Measurements from ENCODE around the gene BSPRY. TPM values are rescaled to one million over a fixed set of nuclear protein-coding genes. Genes with fewer than 3 reads are reported as not detected.

The BSPRY gene
- total RNA-seq, 1 experiment from 2014 or later = 6.4 TPM

GRCh38 chr9:113401027-113401792 is 51.9 kb downstream of the BSPRY start, which contains the start of gene ALAD:
ALAD (minus strand) TSS chr9:113401284; CDS start chr9:113393559, 7,725 bp downstream.
- peaks cover 14% of the 10 kb centered on the region for H3K4me1 Mint-ChIP-seq
- peak; percentile 100 for DNase-seq (ENCODE audit: low spot score)
- no peaks in the 10 kb centered on the region for H3K9me3 Mint-ChIP-seq
- peak; percentile 97 for ATAC-seq
- peak within 1 kb of the TSS; percentile 91 for H3K27ac Mint-ChIP-seq
- H3K36me3 Mint-ChIP-seq = no peaks in the 10 kb centered on the region
- CTCF ChIA-PET = interaction anchor here (0.5 to 2.4 kb wide), 24 partner anchors 8 to 266 kb away, joined by 3 to 12 read pairs (median 4); partner anchors contain the start of genes BSPRY, C9orf43, CDC26 and FKBP15
- H3K27me3 Mint-ChIP-seq (ENCODE audit: low read depth) = no peaks in the 10 kb centered on the region
- H3K4me3 Mint-ChIP-seq = peak within 1 kb of the TSS; percentile 85
- POLR2A ChIA-PET = interaction anchor here (0.7 kb wide), 1 partner anchor 61 kb away, joined by 3 read pairs; the partner anchor contains the start of gene WDR31
- TF ChIP-seq TP53 (CRISPR knock-in tag; IDR thresholded peaks at IDR 0.05) = peak; percentile 63; the same call in 1 of the 2 replicates
- 0 out of 2 replicates have a peak, but pooled peaks have one; percentile 73 for TF ChIP-seq ETV6 (CRISPR knock-in tag; IDR thresholded peaks at IDR 0.05)
- peak; percentile 74 for TF ChIP-seq FOXK1 (CRISPR knock-in tag; IDR thresholded peaks at IDR 0.05)
- TF ChIP-seq HMGXB4 (CRISPR knock-in tag; IDR thresholded peaks at IDR 0.05) = peak; percentile 88
- TF ChIP-seq PRDM15 (CRISPR knock-in tag; IDR thresholded peaks at IDR 0.05) = no peak
- TF ChIP-seq SMAD3 (CRISPR knock-in tag; IDR thresholded peaks at IDR 0.05; ENCODE audit: borderline replicate concordance) = no peak
- no peak for TF ChIP-seq E2F1 (CRISPR knock-in tag; IDR thresholded peaks at IDR 0.05)
- no peak for TF ChIP-seq ZNF317 (CRISPR knock-in tag; IDR thresholded peaks at IDR 0.05; ENCODE audit: borderline replicate concordance, low read depth)
- peak; percentile 52; the same call in 1 of the 2 replicates for TF ChIP-seq FOXP1 (CRISPR knock-in tag; IDR thresholded peaks at IDR 0.05; ENCODE audit: borderline replicate concordance)
- no peak for TF ChIP-seq SMAD4 (CRISPR knock-in tag; IDR thresholded peaks at IDR 0.05)
- no peak for TF ChIP-seq HMGA2 (CRISPR knock-in tag; IDR thresholded peaks at IDR 0.05)
- TF ChIP-seq CDX4 (CRISPR knock-in tag; IDR thresholded peaks at IDR 0.05; ENCODE audit: borderline replicate concordance) = no peak
- TF ChIP-seq GABPB1 (CRISPR knock-in tag; IDR thresholded peaks at IDR 0.05) = peak; percentile 76
- no peak for TF ChIP-seq RORB (CRISPR knock-in tag; IDR thresholded peaks at IDR 0.05)
- TF ChIP-seq ZNF423 (CRISPR knock-in tag; IDR thresholded peaks at IDR 0.05) = 0 out of 2 replicates have a peak, but pooled peaks have one; percentile 15
- TF ChIP-seq CTCF (IDR thresholded peaks at IDR 0.05) = peak; percentile 75
- TF ChIP-seq E2F5 (CRISPR knock-in tag; IDR thresholded peaks at IDR 0.05) = 0 out of 2 replicates have a peak, but pooled peaks have one; percentile 52
- TF ChIP-seq MYBL2 (CRISPR knock-in tag; IDR thresholded peaks at IDR 0.05) = no peak
- no peak for TF ChIP-seq EMX1 (CRISPR knock-in tag; IDR thresholded peaks at IDR 0.05)
- no peak for TF ChIP-seq OVOL2 (CRISPR knock-in tag; IDR thresholded peaks at IDR 0.05; ENCODE audit: borderline replicate concordance)
- TF ChIP-seq ZNF232 (CRISPR knock-in tag; IDR thresholded peaks at IDR 0.05) = no peak
- no peak for TF ChIP-seq MLX (CRISPR knock-in tag; IDR thresholded peaks at IDR 0.05)
- peak; percentile 24; the same call in 1 of the 2 replicates for TF ChIP-seq MAX (CRISPR knock-in tag; IDR thresholded peaks at IDR 0.05)
- no peak for TF ChIP-seq PREB (CRISPR knock-in tag; IDR thresholded peaks at IDR 0.05; ENCODE audit: borderline replicate concordance)
- TF ChIP-seq ESRRA (CRISPR knock-in tag; IDR thresholded peaks at IDR 0.05; ENCODE audit: borderline replicate concordance) = no peak

Data from WTC11 (cell line).